GM19455 (cell line): ENCODE results near the gene GALNS.

Experiments
- ATAC-seq: cut with Tn5 transposase; IDR thresholded peaks from one replicate; pipeline ENCODE4 v1.9.1; 2021; ENCODE audit not compliant: unreplicated experiment

GALNS gene

GRCh38 chr16:88787579-88788314 is 69.0 kb downstream of the GALNS start:
- no peak for ATAC-seq

GRCh38 chr16:88785106-88785924 is 71.4 kb downstream of the GALNS start, which contains the start of gene PIEZO1:
TSS of gene PIEZO1 (minus strand) at chr16:88785220. CDS start at chr16:88784964, 256 bp downstream.
- ATAC-seq = no peak

- ATAC-seq = no peak
These were observed 72.0 kb downstream of the GALNS start for GRCh38 chr16:88784856-88785105.

GRCh38 chr16:88784074-88784855 is 72.5 kb downstream of the GALNS start:
- ATAC-seq = no peak

GRCh38 chr16:88783391-88784073 is 73.2 kb downstream of the GALNS start:
- ATAC-seq = no peak

GRCh38 chr16:88782454-88783390 is 74.0 kb downstream of the GALNS start:
- no peak for ATAC-seq

- no peak for ATAC-seq
These were observed 75.3 kb downstream of the GALNS start for GRCh38 chr16:88781140-88782077.

- no peak for ATAC-seq
These were observed 76.3 kb downstream of the GALNS start for GRCh38 chr16:88780142-88781062.

GRCh38 chr16:88779406-88780141 is 77.2 kb downstream of the GALNS start:
- ATAC-seq = no peak

- no peak for ATAC-seq
These were observed 78.1 kb downstream of the GALNS start for GRCh38 chr16:88778541-88779065.

- no peak for ATAC-seq
These were observed 78.5 kb downstream of the GALNS start for GRCh38 chr16:88778271-88778525.

- no peak for ATAC-seq
These were observed 79.1 kb downstream of the GALNS start for GRCh38 chr16:88777471-88778270.

GRCh38 chr16:88775825-88776224 is 80.9 kb downstream of the GALNS start:
- ATAC-seq = no peak

GRCh38 chr16:88774544-88775393 is 82.0 kb downstream of the GALNS start:
- no peak for ATAC-seq

GRCh38 chr16:88773812-88774291 is 82.9 kb downstream of the GALNS start:
- no peak for ATAC-seq
